GM23248 (cell line): ENCODE data around the gene IQCM. TPM values are rescaled to one million over a fixed set of nuclear protein-coding genes. Genes with fewer than 3 reads are reported as not detected.

Experiments
- DNase-seq: peaks from one replicate; pipeline ENCODE4 v3.0.0-alpha.2; 2015
- H2AFZ ChIP-seq: fragments of 200-600 bp; sonication (generic); 2 replicates; pipeline ENCODE4 v1.6.1; 2016; ENCODE audit warnings: antibody characterized with exemption
- H3F3A ChIP-seq: fragments of 200-600 bp; sonication (generic); 2 replicates; pipeline ENCODE4 v1.6.1; 2016; ENCODE audit warnings: mild to moderate bottlenecking, antibody characterized with exemption, mixed run types; ENCODE audit not compliant: insufficient read depth
- H3K27ac ChIP-seq: fragments of 200-600 bp; sonication (generic); 2 replicates; pipeline ENCODE4 v1.5.1; 2016; ENCODE audit warnings: mild to moderate bottlenecking
- H3K27me3 ChIP-seq: fragments of 200-600 bp; sonication (generic); replicated peaks from 2 replicates; pipeline ENCODE4 v1.6.1; 2016; ENCODE audit warnings: mild to moderate bottlenecking; ENCODE audit not compliant: insufficient read depth
- H3K36me3 ChIP-seq: fragments of 200-600 bp; sonication (generic); 2 replicates; pipeline ENCODE4 v1.6.1; 2016; ENCODE audit warnings: low read depth, mild to moderate bottlenecking
- H3K4me1 ChIP-seq: fragments of 200-600 bp; sonication (generic); 2 replicates; pipeline ENCODE4 v1.6.1; 2016; ENCODE audit warnings: mild to moderate bottlenecking; ENCODE audit not compliant: insufficient read depth
- H3K4me2 ChIP-seq: fragments of 200-600 bp; sonication (generic); one replicate; pipeline ENCODE4 v1.6.1; 2016; ENCODE audit warnings: mild to moderate bottlenecking; ENCODE audit not compliant: unreplicated experiment
- H3K4me3 ChIP-seq: fragments of 200-600 bp; sonication (generic); 2 replicates; pipeline ENCODE4 v1.5.1; 2016; ENCODE audit warnings: mild to moderate bottlenecking
- H3K79me2 ChIP-seq: fragments of 200-600 bp; sonication (generic); 2 replicates; pipeline ENCODE4 v1.6.1; 2016; ENCODE audit warnings: mild to moderate bottlenecking; ENCODE audit not compliant: insufficient read depth
- H3K9ac ChIP-seq: fragments of 200-600 bp; sonication (generic); 2 replicates; pipeline ENCODE4 v1.6.1; 2016; ENCODE audit warnings: mild to moderate bottlenecking
- H3K9me2 ChIP-seq: fragments of 200-600 bp; sonication (generic); 2 replicates; pipeline ENCODE4 v1.6.1; 2016; ENCODE audit warnings: mixed run types, mild to moderate bottlenecking, moderate library complexity; ENCODE audit not compliant: insufficient read depth
- H3K9me3 ChIP-seq: fragments of 200-600 bp; sonication (generic); one replicate; pipeline ENCODE4 v1.6.1; 2017; ENCODE audit warnings: low read depth
- H4K20me1 ChIP-seq: fragments of 200-600 bp; sonication (generic); 2 replicates; pipeline ENCODE4 v1.6.0; 2016; ENCODE audit not compliant: insufficient read depth
- EZH2 ChIP-seq: fragments of 200-600 bp; sonication (generic); IDR thresholded peaks from 2 replicates; pipeline ENCODE4 v1.6.1; 2018; ENCODE audit warnings: antibody characterized with exemption, mild to moderate bottlenecking; ENCODE audit not compliant: insufficient read depth, poor library complexity, severe bottlenecking
- EZH2phosphoT487 ChIP-seq: fragments of 200-600 bp; sonication (generic); IDR thresholded peaks from 2 replicates; pipeline ENCODE4 v1.6.1; 2018; ENCODE audit warnings: antibody characterized with exemption, moderate library complexity, mild to moderate bottlenecking, low read depth; ENCODE audit not compliant: insufficient read depth
- WGBS, 2 experiments: methylation state at CpG; one replicate each; pipeline ENCODE4 v1.1.6; 2015 to 2017; ENCODE audit warnings: low lambda C conversion rate in 2 of 2, low coverage in 1 of 2; ENCODE audit errors: missing lambda C conversion rate in 2 of 2; 5-methylcytosine and 5-hydroxymethylcytosine counted together
- in situ Hi-C: fragments of 300-500 bp; cut with MboI; formaldehyde crosslinking; loops from 2 replicates; pipeline ENCODE4 v1.15.0; 2020
- polyA plus RNA-seq: library from polyadenylated mRNA; unstranded; fragments of >200 nt; fragmentation: Nextera tagmentation; extraction: Ambion mirVana; gene quantifications from 2 replicates; pipeline ENCODE4 v1.2.1, GENCODE V29; 2016
- total RNA-seq: library from RNA; depleted of rRNA; stranded (reverse); fragments of >200 nt; shearing (Covaris generic); gene quantifications from 2 replicates; pipeline ENCODE4 v1.2.3, GENCODE V29; 2014

IQCM gene
- total and polyA plus RNA-seq, 2 experiments from 2014 or later, result 0.11 TPM; not detected in 1

- Histone ChIP-seq H3K9me3 (no peaks in the 10 kb centered on the region), H3F3A (no peaks in the 10 kb centered on the region), H3K27ac (no peak overlapping the region), H2AFZ (no peak overlapping the region), H3K79me2 (no peaks in the 10 kb centered on the region), H3K9me2 (no peaks in the 10 kb centered on the region; the same call in 1 of the 2 replicates), H3K4me3 (no peak overlapping the region), H4K20me1 (no peaks in the 10 kb centered on the region), H3K27me3 (no peaks in the 10 kb centered on the region), H3K4me2 (no peak overlapping the region), H3K4me1 (peaks cover 12% of the 10 kb centered on the region), H3K36me3 (no peaks in the 10 kb centered on the region), H3K9ac (no peak overlapping the region)
- DNase-seq, result no peak
- TF ChIP-seq EZH2 (no peak), EZH2phosphoT487 (no peak)
- WGBS, 2 experiments, result 94 to 96% methylated on average over 2 of the region's 2 CpGs
- in situ Hi-C loops, result no loop called here
These were observed 113.0 kb downstream of the IQCM start for GRCh38 chr4:149702414-149703293.

- Histone ChIP-seq H3K36me3 (no peaks in the 10 kb centered on the region), H4K20me1 (no peaks in the 10 kb centered on the region), H2AFZ (no peak overlapping the region), H3K4me2 (no peak overlapping the region), H3K4me1 (peaks cover 2% of the 10 kb centered on the region), H3K79me2 (no peaks in the 10 kb centered on the region), H3K27ac (no peak overlapping the region), H3K9me3 (no peaks in the 10 kb centered on the region), H3K27me3 (no peaks in the 10 kb centered on the region), H3K4me3 (no peak overlapping the region), H3K9me2 (no peaks in the 10 kb centered on the region; the same call in 1 of the 2 replicates), H3K9ac (no peak overlapping the region), H3F3A (no peaks in the 10 kb centered on the region)
- no peak for TF ChIP-seq EZH2
- no peak for DNase-seq
- 92 to 94% methylated on average over 2 of the region's 2 CpGs for WGBS, 2 experiments
- in situ Hi-C loops, result no loop called here
These were observed 114.0 kb downstream of the IQCM start for GRCh38 chr4:149701435-149702156.

GRCh38 chr4:149700272-149700671 lies 115.4 kb downstream of the IQCM start:
- no peaks in the 10 kb centered on the region for H4K20me1 ChIP-seq
- 85 to 93% methylated on average over 3 of the region's 3 CpGs for WGBS, 2 experiments
- H3K4me3 ChIP-seq, result no peak overlapping the region
- no peak overlapping the region for H3K9ac ChIP-seq
- H3K4me1 ChIP-seq, result no peaks in the 10 kb centered on the region
- in situ Hi-C loops, result no loop called here
- no peaks in the 10 kb centered on the region for H3K9me3 ChIP-seq
- H3K36me3 ChIP-seq, result no peaks in the 10 kb centered on the region
- H2AFZ ChIP-seq, result no peak overlapping the region
- H3F3A ChIP-seq, result no peaks in the 10 kb centered on the region
- DNase-seq, result no peak
- H3K27ac ChIP-seq, result no peak overlapping the region
- H3K79me2 ChIP-seq, result no peaks in the 10 kb centered on the region
- H3K9me2 ChIP-seq, result no peaks in the 10 kb centered on the region
- no peaks in the 10 kb centered on the region for H3K27me3 ChIP-seq
- TF ChIP-seq EZH2 (no peak), EZH2phosphoT487 (no peak)
- no peak overlapping the region for H3K4me2 ChIP-seq

GRCh38 chr4:149699642-149700041 lies 116.0 kb downstream of the IQCM start:
- no peaks in the 10 kb centered on the region for H4K20me1 ChIP-seq
- in situ Hi-C loops, result no loop called here
- H3K9ac ChIP-seq, result no peak overlapping the region
- H3K36me3 ChIP-seq, result no peaks in the 10 kb centered on the region
- H3K27me3 ChIP-seq, result no peaks in the 10 kb centered on the region
- H3K9me2 ChIP-seq, result no peaks in the 10 kb centered on the region
- no peak for TF ChIP-seq EZH2phosphoT487
- TF ChIP-seq EZH2, result no peak
- H3K4me3 ChIP-seq, result no peak overlapping the region
- H3K79me2 ChIP-seq, result no peaks in the 10 kb centered on the region
- no peak overlapping the region for H2AFZ ChIP-seq
- H3K27ac ChIP-seq, result no peak overlapping the region
- H3F3A ChIP-seq, result no peaks in the 10 kb centered on the region
- no peak overlapping the region for H3K4me2 ChIP-seq
- H3K9me3 ChIP-seq, result no peaks in the 10 kb centered on the region
- DNase-seq, result no peak
- 97 to 100% methylated on average over 2 of the region's 2 CpGs for WGBS, 2 experiments
- no peaks in the 10 kb centered on the region for H3K4me1 ChIP-seq
